SK-N-SH (cell line): ENCODE data around the gene SPSB4. TPM values are rescaled to one million over a fixed set of nuclear protein-coding genes. Genes with fewer than 3 reads are reported as not detected.
"Not testable (repeated sequence)": the region's sequence is repeated elsewhere in the genome, so short reads cannot be mapped to it uniquely, and the experiment has no call there.

Experiments used
- CTCF ChIA-PET: fragments of 300-600, 350-600 bp; formaldehyde crosslinking; extraction: SDS; loops from one replicate; lab custom pipeline; 2021; lab: Yijun Ruan, JAX
- POLR2A ChIA-PET: fragments of 350-600 bp; sonication (Branson Sonifier 250); formaldehyde crosslinking; extraction: SDS; loops from one replicate; lab custom pipeline; 2020; ENCODE audit warnings: antibody characterized with exemption, inconsistent platforms; lab: Yijun Ruan, JAX
- DNase-seq: peaks from one replicate; pipeline ENCODE4 v3.0.0; 2012
- H2AFZ ChIP-seq: fragments of 200-600 bp; sonication (generic); 2 replicates; pipeline ENCODE4 v1.8.1; 2016; ENCODE audit warnings: antibody characterized with exemption, mild to moderate bottlenecking, low read depth
- H3F3A ChIP-seq: fragments of 200-600 bp; sonication (generic); replicated peaks from 2 replicates; pipeline ENCODE3; 2016; ENCODE audit warnings: antibody characterized with exemption, mild to moderate bottlenecking; ENCODE audit not compliant: insufficient read depth
- H3K27ac ChIP-seq, 2 experiments: fragments of 200-500 bp in 1 of 2; fragments of 200-600 bp in 1 of 2; sonication (Bioruptor generic) in 1 of 2; sonication (generic), shearing (Covaris generic) in 1 of 2; 2 replicates each; pipeline versions ENCODE4 v1.5.1 to v1.6.1; 2014 to 2016; ENCODE audit warnings: low read depth in 2 of 2, inconsistent platforms in 1 of 2, low read length in 1 of 2, mild to moderate bottlenecking in 1 of 2, mixed read lengths in 1 of 2
- H3K27me3 ChIP-seq: fragments of 200-600 bp; sonication (generic), shearing (Covaris generic); 2 replicates; pipeline ENCODE4 v1.6.1; 2016; ENCODE audit warnings: mixed run types; ENCODE audit not compliant: insufficient read depth
- H3K36me3 ChIP-seq, 2 experiments: fragments of 200-500 bp in 1 of 2; fragments of 200-600 bp in 1 of 2; sonication (Bioruptor generic) in 1 of 2; sonication (generic) in 1 of 2; replicated peaks in 1 of 2; 2 replicates each; pipeline versions ENCODE3 to v1.5.1; 2014 to 2016; ENCODE audit warnings: low read length in 1 of 2, mild to moderate bottlenecking in 1 of 2; ENCODE audit not compliant: insufficient read depth in 2 of 2, control insufficient read depth in 1 of 2
- H3K4me1 ChIP-seq, 2 experiments: fragments of 200-500 bp in 1 of 2; fragments of 200-600 bp in 1 of 2; sonication (Bioruptor generic) in 1 of 2; sonication (generic), shearing (Covaris generic) in 1 of 2; 2 replicates each; pipeline versions ENCODE4 v1.5.1 to v1.6.1; 2014 to 2016; ENCODE audit warnings: low read depth in 1 of 2, low read length in 1 of 2, mixed run types in 1 of 2; ENCODE audit not compliant: insufficient read depth in 2 of 2, control insufficient read depth in 1 of 2
- H3K4me2 ChIP-seq: fragments of 200-600 bp; sonication (generic), shearing (Covaris generic); 2 replicates; pipeline ENCODE4 v1.6.1; 2017; ENCODE audit warnings: mixed run types
- H3K4me3 ChIP-seq, 2 experiments: fragments of 200-500 bp in 1 of 2; fragments of 200-600 bp in 1 of 2; sonication (Bioruptor generic) in 1 of 2; sonication (generic), shearing (Covaris generic) in 1 of 2; 2 replicates each; pipeline versions ENCODE4 v1.5.1 to v1.8.1; 2014 to 2016; ENCODE audit warnings: low read depth in 2 of 2, inconsistent platforms in 1 of 2, low read length in 1 of 2, mild to moderate bottlenecking in 1 of 2, mixed read lengths in 1 of 2, moderate library complexity in 1 of 2
- H3K79me2 ChIP-seq: fragments of 200-600 bp; sonication (generic); 2 replicates; pipeline ENCODE4 v1.8.1; 2017; ENCODE audit warnings: mild to moderate bottlenecking; ENCODE audit not compliant: insufficient read depth
- H3K9ac ChIP-seq: fragments of 200-600 bp; sonication (generic); 2 replicates; pipeline ENCODE4 v1.6.1; 2017; ENCODE audit warnings: mixed run types
- H3K9me2 ChIP-seq: fragments of 200-600 bp; sonication (generic); 2 replicates; pipeline ENCODE4 v1.6.1; 2017; ENCODE audit warnings: mixed run types
- H3K9me3 ChIP-seq: fragments of 200-600 bp; sonication (generic); 2 replicates; pipeline ENCODE4 v1.6.1; 2017; ENCODE audit warnings: mixed run types, mild to moderate bottlenecking, moderate library complexity
- H4K20me1 ChIP-seq: fragments of 200-600 bp; sonication (generic); 2 replicates; pipeline ENCODE4 v1.6.1; 2017; ENCODE audit warnings: mild to moderate bottlenecking, mixed run types; ENCODE audit not compliant: insufficient read depth
- CHD2 ChIP-seq: fragments of 150-350 bp; IDR thresholded peaks from 2 replicates; pipeline ENCODE4 v1.6.1; 2018; ENCODE audit warnings: low read length; ENCODE audit not compliant: partially characterized antibody
- ELF1 ChIP-seq: IDR thresholded peaks from 2 replicates; pipeline ENCODE4 v1.4.0; 2012
- EP300 ChIP-seq, 2 experiments: IDR thresholded peaks; 2 replicates each; pipeline versions ENCODE4 v1.4.0 to v1.6.1; 2012; ENCODE audit warnings: borderline replicate concordance in 1 of 2, low read depth in 1 of 2, low read length in 1 of 2
- FOSL2 ChIP-seq: IDR thresholded peaks from 2 replicates; pipeline ENCODE4 v1.4.0; 2012; ENCODE audit warnings: low read depth, mild to moderate bottlenecking, moderate library complexity, borderline replicate concordance
- FOXJ3 ChIP-seq: sonication (generic); formaldehyde crosslinking; IDR thresholded peaks from 2 replicates; pipeline ENCODE4 v1.5.1; 2020; ENCODE audit warnings: mild to moderate bottlenecking, missing genetic modification reagents
- FOXM1 ChIP-seq: IDR thresholded peaks from 2 replicates; pipeline ENCODE4 v1.4.0; 2012; ENCODE audit warnings: low read depth, mild to moderate bottlenecking
- JUND ChIP-seq: IDR thresholded peaks from 2 replicates; pipeline ENCODE4 v1.4.0; 2012
- MEF2A ChIP-seq: IDR thresholded peaks from 2 replicates; pipeline ENCODE4 v1.4.0; 2012; ENCODE audit warnings: low read depth, borderline replicate concordance
- NFIC ChIP-seq: IDR thresholded peaks from 2 replicates; pipeline ENCODE4 v1.4.0; 2012; ENCODE audit warnings: borderline replicate concordance
- NRF1 ChIP-seq: IDR thresholded peaks from 2 replicates; pipeline ENCODE4 v1.6.1; 2012; ENCODE audit warnings: low read depth, mild to moderate bottlenecking, low read length
- RCOR1 ChIP-seq: fragments of 150-350 bp; IDR thresholded peaks from 2 replicates; pipeline ENCODE4 v1.6.1; 2017; ENCODE audit warnings: antibody characterized with exemption, low read length
- REST ChIP-seq: IDR thresholded peaks from 2 replicates; pipeline ENCODE4 v1.6.1; 2012; ENCODE audit warnings: mild to moderate bottlenecking, low read depth, low read length, moderate library complexity
- RXRA ChIP-seq: IDR thresholded peaks from 2 replicates; pipeline ENCODE4 v1.4.0; 2012; ENCODE audit warnings: low read depth, mild to moderate bottlenecking, borderline replicate concordance
- SMC3 ChIP-seq: IDR thresholded peaks from 2 replicates; pipeline ENCODE4 v1.6.1; 2012; ENCODE audit warnings: low read depth, low read length, improper control_type of control experiment
- TAF1 ChIP-seq: IDR thresholded peaks from 2 replicates; pipeline ENCODE4 v1.6.1; 2012; ENCODE audit warnings: low read depth, mild to moderate bottlenecking, low read length, moderate library complexity, borderline replicate concordance
- YY1 ChIP-seq: IDR thresholded peaks from 2 replicates; pipeline ENCODE4 v1.4.0; 2012; ENCODE audit warnings: low read depth, mild to moderate bottlenecking
- WGBS: methylation state at CpG from one replicate; pipeline ENCODE4 v1.1.6; 2017; ENCODE audit warnings: low lambda C conversion rate; 5-methylcytosine and 5-hydroxymethylcytosine counted together
- polyA plus RNA-seq, 3 experiments: library from polyadenylated mRNA; depleted of rRNA; stranded (reverse); fragments of >200 nt; gene quantifications; 2 replicates each; pipeline ENCODE4 v1.2.3, GENCODE V29; 2012
- TF ChIP-seq, protein P1 (sequence below): fragments of 150-350 bp; IDR thresholded peaks from 2 replicates; pipeline ENCODE4 v1.6.1; 2017; ENCODE audit warnings: antibody characterized with exemption, low read length, low read depth, borderline replicate concordance

Gene SPSB4
- polyA plus RNA-seq, 1 of the 3 experiments (the other 2 are of a cell fraction), result 0.10 TPM

GRCh38 chr3:141112686-141113297 lies 61.6 kb downstream of the SPSB4 start:
- WGBS, result 21% methylated on average over 2 of the region's 3 CpGs
- CTCF ChIA-PET, result interaction anchor here (1.1 to 9.0 kb wide), 2 partner anchors 40 to 63 kb away, joined by 3 to 77 read pairs; partner anchors contain the start of gene SPSB4
- POLR2A ChIA-PET, result no interaction called here
- Histone ChIP-seq H3F3A (no peaks in the 10 kb centered on the region), H3K27ac (no peak overlapping the region), H2AFZ (no peak overlapping the region), H4K20me1 (no peaks in the 10 kb centered on the region), H3K4me1 (peaks cover 0 to 9% of the 10 kb centered on the region in 2 experiments; a peak in 1 of 4 replicates), H3K79me2 (no peaks in the 10 kb centered on the region), H3K36me3 (no peaks in the 10 kb centered on the region), H3K9me3 (no peaks in the 10 kb centered on the region), H3K27me3 (no peaks in the 10 kb centered on the region), H3K9ac (no peak overlapping the region), H3K9me2 (no peaks in the 10 kb centered on the region), H3K4me2 (no peak overlapping the region), H3K4me3 (no peak overlapping the region)
- DNase-seq, result no peak
- TF ChIP-seq EP300 (IDR thresholded peaks at IDR 0.05; ENCODE audit: borderline replicate concordance in 1 of 2, low read depth in 1 of 2, low read length in 1 of 2), result no peak
- TF ChIP-seq RCOR1, result no peak
- no peak for TF ChIP-seq JUND
- no peak for TF ChIP-seq NRF1
- no peak for TF ChIP-seq RXRA
- TF ChIP-seq, protein P1, sequence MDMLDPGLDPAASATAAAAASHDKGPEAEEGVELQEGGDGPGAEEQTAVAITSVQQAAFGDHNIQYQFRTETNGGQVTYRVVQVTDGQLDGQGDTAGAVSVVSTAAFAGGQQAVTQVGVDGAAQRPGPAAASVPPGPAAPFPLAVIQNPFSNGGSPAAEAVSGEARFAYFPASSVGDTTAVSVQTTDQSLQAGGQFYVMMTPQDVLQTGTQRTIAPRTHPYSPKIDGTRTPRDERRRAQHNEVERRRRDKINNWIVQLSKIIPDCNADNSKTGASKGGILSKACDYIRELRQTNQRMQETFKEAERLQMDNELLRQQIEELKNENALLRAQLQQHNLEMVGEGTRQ, result no peak
- TF ChIP-seq FOXJ3 (CRISPR knock-in tag), result no peak
- TF ChIP-seq ELF1, result no peak
- no peak for TF ChIP-seq REST
- TF ChIP-seq FOSL2, result no peak
- no peak for TF ChIP-seq YY1
- no peak for TF ChIP-seq MEF2A
- no peak for TF ChIP-seq FOXM1
- TF ChIP-seq TAF1, result no peak
- no peak for TF ChIP-seq SMC3
- no peak for TF ChIP-seq CHD2
- TF ChIP-seq NFIC, result no peak

GRCh38 chr3:141113680-141114079 lies 62.5 kb downstream of the SPSB4 start:
- H3K27me3 ChIP-seq, H2AFZ ChIP-seq, H3K9me2 ChIP-seq, DNase-seq, H3K79me2 ChIP-seq, H3K4me2 ChIP-seq, H3F3A ChIP-seq, H3K36me3 ChIP-seq, H3K9me3 ChIP-seq, H4K20me1 ChIP-seq, H3K27ac ChIP-seq, H3K4me3 ChIP-seq, H3K9ac ChIP-seq, H3K4me1 ChIP-seq, POLR2A ChIA-PET: not testable (repeated sequence)
- CTCF ChIA-PET, result interaction anchor here (4.0 to 9.0 kb wide), 3 partner anchors 9 to 102 kb away, joined by 28 to 77 read pairs (median 41); partner anchors contain the start of gene SPSB4
- 82% methylated on average over 6 of the region's 6 CpGs for WGBS
